Endodermal cell (in vitro differentiated cells): ENCODE data around the gene ANP32D. TPM values are rescaled to one million over a fixed set of nuclear protein-coding genes. Genes with fewer than 3 reads are reported as not detected.
"Not testable (repeated sequence)": the region's sequence is repeated elsewhere in the genome, so short reads cannot be mapped to it uniquely, and the experiment has no call there.

Source experiments
- DNase-seq: peaks from one replicate; pipeline ENCODE4 v3.0.0-alpha.2; 2017
- H3K27ac ChIP-seq: 2 replicates; pipeline ENCODE4 v1.5.1; 2013; ENCODE audit warnings: mild to moderate bottlenecking, low read depth, low read length, moderate library complexity
- H3K27me3 ChIP-seq: 2 replicates; pipeline ENCODE4 v1.6.1; 2013; ENCODE audit warnings: mild to moderate bottlenecking, low read length, moderate library complexity; ENCODE audit not compliant: insufficient read depth, control insufficient read depth, poor library complexity, severe bottlenecking
- H3K36me3 ChIP-seq: 2 replicates; pipeline ENCODE4 v1.7.0; 2013; ENCODE audit warnings: mild to moderate bottlenecking, low read length, moderate library complexity; ENCODE audit not compliant: control insufficient read depth, insufficient read depth
- H3K4me1 ChIP-seq: one replicate; pipeline ENCODE4 v1.7.0; 2013; ENCODE audit warnings: low read length; ENCODE audit not compliant: control insufficient read depth, insufficient read depth
- H3K4me3 ChIP-seq: 2 replicates; pipeline ENCODE4 v1.5.1; 2013; ENCODE audit warnings: mild to moderate bottlenecking, low read length, moderate library complexity
- H3K9ac ChIP-seq: 2 replicates; pipeline ENCODE4 v1.6.1; 2013; ENCODE audit warnings: mild to moderate bottlenecking, low read length, moderate library complexity; ENCODE audit not compliant: poor library complexity, severe bottlenecking; ENCODE audit errors: extremely low read depth
- H3K9me3 ChIP-seq: 2 replicates; pipeline ENCODE4 v1.6.1; 2013; ENCODE audit warnings: mild to moderate bottlenecking, low read length, moderate library complexity; ENCODE audit not compliant: control insufficient read depth
- H3K27ac Mint-ChIP-seq: 2 replicates; pipeline ENCODE4 v1.8.0; 2020; ENCODE audit warnings: mixed read lengths
- H3K27me3 Mint-ChIP-seq: 2 replicates; pipeline ENCODE4 v1.8.0; 2021; ENCODE audit warnings: mild to moderate bottlenecking, mixed read lengths; ENCODE audit not compliant: insufficient read depth
- H3K36me3 Mint-ChIP-seq: 2 replicates; pipeline ENCODE4 v1.8.0; 2020; ENCODE audit warnings: low read depth, mixed read lengths
- H3K4me1 Mint-ChIP-seq: 2 replicates; pipeline ENCODE4 v1.8.0; 2020; ENCODE audit warnings: mixed read lengths
- H3K4me3 Mint-ChIP-seq: 2 replicates; pipeline ENCODE4 v1.8.0; 2020; ENCODE audit warnings: mild to moderate bottlenecking, moderate library complexity, mixed read lengths
- H3K9me3 Mint-ChIP-seq: 2 replicates; pipeline ENCODE4 v1.8.0; 2020; ENCODE audit warnings: mild to moderate bottlenecking, mixed read lengths
- WGBS, 2 experiments: methylation state at CpG; one replicate each; pipeline versions ENCODE4 v1.1.5 to v1.1.7; 2013; ENCODE audit warnings: missing lambda C conversion rate in 2 of 2, mixed read lengths in 1 of 2; ENCODE audit not compliant: insufficient coverage in 1 of 2, insufficient read length in 1 of 2; 5-methylcytosine and 5-hydroxymethylcytosine counted together
- long read RNA-seq, 4 experiments: library from polyadenylated mRNA in 2 of 4; library from RNA in 1 of 4; library from capped mRNA in 1 of 4; stranded (forward) in 3 of 4; unstranded in 1 of 4; transcript quantifications; one replicate each; pipeline ENCODE4 v2.0.0, GENCODE V29; 2020 to 2021; ENCODE audit warnings: inconsistent platforms in 1 of 4
- polyA plus RNA-seq, 2 experiments: library from polyadenylated mRNA; stranded (reverse); fragments of 50-300 nt; gene quantifications; one replicate each; pipeline ENCODE4 v1.2.3, GENCODE V29; 2013
- total RNA-seq, 2 donors: library from RNA; stranded (reverse); fragmentation: NEBNext Ultra II Directional in 1 of 2; extraction: Animal tissue kit (Norgen Biotek cat#: 25700) in 1 of 2; gene quantifications; 2 replicates in 1 of 2; 3 replicates in 1 of 2; pipeline ENCODE4 v1.2.1, GENCODE V29; 2021
- TF ChIP-seq, protein P1 (sequence below): fragments of 200-600 bp; sonication (generic); conservative IDR thresholded peaks from 2 replicates; pipeline ENCODE4 v1.5.0; 2021; ENCODE audit warnings: antibody characterized with exemption, mild to moderate bottlenecking

The ANP32D gene
- total RNA-seq, result not detected
- not detected for polyA plus RNA-seq (2013, experiment 1 of 2)
- not detected for polyA plus RNA-seq (2013, experiment 2 of 2)
- long read RNA-seq, experiment 1, result 0 reads
- long read RNA-seq, experiment 2, result 0 reads
- long read RNA-seq, experiment 3, result 0 reads
- long read RNA-seq, experiment 4, result 0 reads

DNA sequence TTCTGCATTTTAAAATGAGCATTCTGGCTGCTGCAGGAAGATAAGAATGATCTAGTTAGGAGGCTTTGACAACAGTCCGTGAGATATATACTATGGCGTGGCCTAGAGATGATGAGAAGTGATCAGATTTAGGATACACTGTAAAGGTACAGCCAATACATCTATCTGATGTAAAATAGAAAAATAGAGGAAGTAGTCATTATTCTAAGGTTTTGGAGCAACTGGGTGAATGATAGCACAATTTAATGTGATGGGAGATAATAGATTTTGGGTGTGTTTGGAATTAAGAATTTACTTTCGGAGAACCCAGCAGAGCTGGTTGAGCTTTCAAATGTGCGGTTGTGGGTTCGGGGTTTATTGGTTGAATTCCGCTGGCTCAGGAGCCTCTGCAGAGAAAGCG, at the start of gene ANP32D:
Gene ANP32D (plus strand): TSS at position 301 of the 400 bp plus-strand sequence. CDS start 106 bp downstream, outside the sequence.
- 85 to 88% methylated on average over 5 to 7 of the region's 7 CpGs for WGBS, 2 experiments
- TF ChIP-seq, protein P1, sequence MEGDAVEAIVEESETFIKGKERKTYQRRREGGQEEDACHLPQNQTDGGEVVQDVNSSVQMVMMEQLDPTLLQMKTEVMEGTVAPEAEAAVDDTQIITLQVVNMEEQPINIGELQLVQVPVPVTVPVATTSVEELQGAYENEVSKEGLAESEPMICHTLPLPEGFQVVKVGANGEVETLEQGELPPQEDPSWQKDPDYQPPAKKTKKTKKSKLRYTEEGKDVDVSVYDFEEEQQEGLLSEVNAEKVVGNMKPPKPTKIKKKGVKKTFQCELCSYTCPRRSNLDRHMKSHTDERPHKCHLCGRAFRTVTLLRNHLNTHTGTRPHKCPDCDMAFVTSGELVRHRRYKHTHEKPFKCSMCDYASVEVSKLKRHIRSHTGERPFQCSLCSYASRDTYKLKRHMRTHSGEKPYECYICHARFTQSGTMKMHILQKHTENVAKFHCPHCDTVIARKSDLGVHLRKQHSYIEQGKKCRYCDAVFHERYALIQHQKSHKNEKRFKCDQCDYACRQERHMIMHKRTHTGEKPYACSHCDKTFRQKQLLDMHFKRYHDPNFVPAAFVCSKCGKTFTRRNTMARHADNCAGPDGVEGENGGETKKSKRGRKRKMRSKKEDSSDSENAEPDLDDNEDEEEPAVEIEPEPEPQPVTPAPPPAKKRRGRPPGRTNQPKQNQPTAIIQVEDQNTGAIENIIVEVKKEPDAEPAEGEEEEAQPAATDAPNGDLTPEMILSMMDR, result no peak
- no peaks in the 10 kb centered on the region for H3K4me1 ChIP-seq
- peaks cover 40% of the 10 kb centered on the region for H3K9me3 ChIP-seq
- Mint-ChIP-seq H3K4me1 (no peaks in the 10 kb centered on the region), H3K27me3 (peaks cover 4% of the 10 kb centered on the region), H3K36me3 (no peaks in the 10 kb centered on the region), H3K27ac (no peak within 1 kb of the TSS), H3K4me3 (no peak within 1 kb of the TSS), H3K9me3 (peaks cover 80% of the 10 kb centered on the region)
- H3K4me3 ChIP-seq, result no peak within 1 kb of the TSS
- no peaks in the 10 kb centered on the region for H3K27me3 ChIP-seq
- H3K27ac ChIP-seq, result no peak within 1 kb of the TSS
- H3K36me3 ChIP-seq, result no peaks in the 10 kb centered on the region
- H3K9ac ChIP-seq, result no peak within 1 kb of the TSS
- no peak for DNase-seq

DNA sequence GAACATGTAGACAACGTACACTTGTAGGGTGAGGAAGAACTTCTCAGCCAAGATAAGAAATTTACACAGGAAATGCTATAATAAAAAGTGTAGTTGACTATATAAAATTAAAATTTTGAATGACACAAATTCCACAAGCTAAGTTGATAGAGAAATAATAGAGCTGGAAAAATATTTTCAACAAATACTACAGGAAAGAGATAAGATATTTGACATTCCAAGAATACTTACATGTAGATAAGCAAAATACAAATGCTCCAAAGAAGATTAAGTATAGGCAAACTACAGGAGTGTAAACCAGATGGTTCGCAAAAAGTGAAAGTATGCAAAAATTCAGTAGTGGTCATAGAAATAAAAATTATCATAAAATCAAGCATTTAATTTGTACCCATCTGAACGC, 49.2 kb upstream of the ANP32D start:
- no peak overlapping the region for H3K27ac Mint-ChIP-seq
- peaks cover 15% of the 10 kb centered on the region for H3K4me1 Mint-ChIP-seq
- no peak overlapping the region for H3K4me3 Mint-ChIP-seq
- no peaks in the 10 kb centered on the region for H3K36me3 ChIP-seq
- TF ChIP-seq, protein P1, result no peak
- peaks cover 67% of the 10 kb centered on the region for H3K27me3 Mint-ChIP-seq
- DNase-seq, result no peak
- 66% methylated on average over 3 of the region's 3 CpGs; no CpG with 5 or more reads in 1 of the 2 experiments for WGBS, 2 experiments
- H3K27ac ChIP-seq, result no peak overlapping the region
- no peak overlapping the region for H3K4me3 ChIP-seq
- H3K9me3 Mint-ChIP-seq, result peaks cover 5% of the 10 kb centered on the region
- peaks cover 42% of the 10 kb centered on the region for H3K27me3 ChIP-seq
- H3K4me1 ChIP-seq, result peaks cover 9% of the 10 kb centered on the region
- H3K36me3 Mint-ChIP-seq, result no peaks in the 10 kb centered on the region
- H3K9me3 ChIP-seq, result no peaks in the 10 kb centered on the region
- no peak overlapping the region for H3K9ac ChIP-seq

DNA sequence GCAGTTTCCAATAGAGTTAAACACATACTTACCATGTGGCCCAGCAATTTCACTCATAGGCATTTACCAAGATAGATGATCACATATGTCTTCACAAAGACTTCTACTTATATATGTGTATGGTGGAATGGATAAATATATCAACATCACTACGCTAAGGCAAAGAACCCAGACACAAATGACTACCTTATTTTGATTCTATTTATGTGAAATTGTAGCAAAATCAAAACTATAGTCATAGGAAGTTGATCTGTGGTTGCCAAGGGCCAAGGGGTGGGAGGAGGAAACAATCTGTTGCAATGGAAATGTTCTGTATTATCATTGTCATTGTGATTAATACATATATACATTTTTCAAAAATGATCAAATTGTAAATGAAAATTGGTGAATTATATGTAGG, 47.7 kb upstream of the ANP32D start:
- Mint-ChIP-seq H3K4me1 (peaks cover 8% of the 10 kb centered on the region), H3K4me3 (no peak overlapping the region), H3K36me3 (no peaks in the 10 kb centered on the region), H3K27ac (no peak overlapping the region), H3K27me3 (peaks cover 64% of the 10 kb centered on the region), H3K9me3 (peaks cover 14% of the 10 kb centered on the region)
- Histone ChIP-seq H3K4me1 (peaks cover 3% of the 10 kb centered on the region), H3K9ac (no peak overlapping the region), H3K27ac (no peak overlapping the region), H3K27me3 (peaks cover 46% of the 10 kb centered on the region), H3K4me3 (no peak overlapping the region), H3K9me3 (no peaks in the 10 kb centered on the region), H3K36me3 (no peaks in the 10 kb centered on the region)
- TF ChIP-seq, protein P1, result no peak
- no CpG with 5 or more reads among the region's 1 CpG for WGBS, 2 experiments
- no peak for DNase-seq

DNA sequence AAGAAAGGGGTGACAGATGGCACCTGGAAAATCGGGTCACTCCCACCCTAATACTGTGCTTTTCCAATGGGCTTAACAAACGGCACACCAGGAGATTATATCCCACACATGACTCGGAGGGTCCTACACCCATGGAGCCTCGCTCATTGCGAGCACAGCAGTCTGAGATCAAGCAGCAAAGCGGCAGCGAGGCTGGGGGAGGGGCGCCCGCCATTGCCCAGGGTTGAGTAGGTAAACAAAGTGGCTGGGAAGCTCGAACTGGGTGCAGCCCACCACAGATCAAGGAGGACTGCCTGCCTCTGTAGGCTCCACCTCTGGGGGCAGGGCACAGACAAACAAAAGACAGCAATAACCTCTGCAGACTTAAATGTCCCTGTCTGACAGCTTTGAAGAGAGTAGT, 38.3 kb upstream of the ANP32D start:
- not testable (repeated sequence) for H3K27ac Mint-ChIP-seq, H3K4me1 ChIP-seq, H3K36me3 Mint-ChIP-seq, DNase-seq, H3K4me3 ChIP-seq, H3K36me3 ChIP-seq, H3K9ac ChIP-seq, H3K4me1 Mint-ChIP-seq, H3K9me3 ChIP-seq, H3K4me3 Mint-ChIP-seq, H3K27me3 ChIP-seq, H3K27ac ChIP-seq
- 93 to 95% methylated on average over 3 to 10 of the region's 10 CpGs for WGBS, 2 experiments
- Mint-ChIP-seq H3K27me3 (peaks cover 20% of the 10 kb centered on the region), H3K9me3 (peaks cover 56% of the 10 kb centered on the region)
